MM.1S (cell line): ENCODE results near the gene STK26.

Source experiments
- CTCF ChIP-seq: fragments of 300-600 bp; sonication (generic); IDR thresholded peaks from 2 replicates; pipeline ENCODE4 v1.5.1; 2016; ENCODE audit warnings: antibody characterized with exemption, low read length, mixed read lengths
- EZH2 ChIP-seq: fragments of 300-600 bp; sonication (generic); optimal IDR thresholded peaks from 2 replicates; pipeline ENCODE3; 2017; ENCODE audit warnings: low read depth, mild to moderate bottlenecking, antibody characterized with exemption, low read length, mixed read lengths

- no peak for TF ChIP-seq EZH2
- no peak for TF ChIP-seq CTCF
These were observed 14.4 kb downstream of the STK26 start for GRCh38 chrX:132037479-132037993.
